NCI-H446 (cell line): Measurements from ENCODE around the gene SDHAF4.
"Not testable (repeated sequence)": the region's sequence is repeated elsewhere in the genome, so short reads cannot be mapped to it uniquely, and the experiment has no call there.

Experiments
- DNase-seq, 2 experiments: peaks; one replicate each; lab custom pipeline; 2025; lab: John Stamatoyannopoulos, UW

The SDHAF4 gene

GRCh38 chr6:70592391-70593117 is 25.8 kb downstream of the SDHAF4 start:
- DNase-seq = no peak

GRCh38 chr6:70593118-70593486 is 26.4 kb downstream of the SDHAF4 start:
- DNase-seq = no peak

GRCh38 chr6:70599187-70599586 is 32.5 kb downstream of the SDHAF4 start:
- DNase-seq = no peak

GRCh38 chr6:70601014-70601413 is 34.3 kb downstream of the SDHAF4 start:
- DNase-seq = no peak

- DNase-seq = no peak
These were observed 37.5 kb downstream of the SDHAF4 start for GRCh38 chr6:70604254-70604653.

- DNase-seq = not testable (repeated sequence)
These were observed 40.6 kb downstream of the SDHAF4 start for GRCh38 chr6:70607371-70607770.

GRCh38 chr6:70609181-70609580 is 42.5 kb downstream of the SDHAF4 start:
- not testable (repeated sequence) for DNase-seq

GRCh38 chr6:70616728-70617260 is 50.1 kb downstream of the SDHAF4 start:
- DNase-seq = no peak

- DNase-seq = no peak
These were observed 54.0 kb downstream of the SDHAF4 start for GRCh38 chr6:70620746-70621145.

- peak in 1 of 2 experiments; percentile 10 for DNase-seq
These were observed 55.7 kb downstream of the SDHAF4 start for GRCh38 chr6:70622461-70622860.

GRCh38 chr6:70625436-70625835 is 58.7 kb downstream of the SDHAF4 start:
- no peak for DNase-seq

GRCh38 chr6:70627500-70628254 is 60.9 kb downstream of the SDHAF4 start:
- DNase-seq = no peak

- DNase-seq = no peak
These were observed 63.2 kb downstream of the SDHAF4 start for GRCh38 chr6:70629929-70630328.

GRCh38 chr6:70633870-70634269 is 67.1 kb downstream of the SDHAF4 start:
- no peak for DNase-seq

- DNase-seq = no peak
These were observed 69.9 kb downstream of the SDHAF4 start for GRCh38 chr6:70636596-70636995.

- DNase-seq = no peak
These were observed 71.7 kb downstream of the SDHAF4 start for GRCh38 chr6:70638468-70638867.
